Astrocyte (in vitro differentiated cells and primary cell): ENCODE data around the gene JMJD1C.

ENCODE experiments used
- CTCF ChIP-seq: IDR thresholded peaks from 2 replicates; pipeline ENCODE4 v1.5.1; 2011; ENCODE audit warnings: low read depth, mild to moderate bottlenecking, inconsistent platforms, low read length, moderate library complexity; ENCODE audit not compliant: insufficient read depth
- EZH2 ChIP-seq: IDR thresholded peaks from 2 replicates; pipeline ENCODE4 v1.6.1; 2012; ENCODE audit warnings: mild to moderate bottlenecking, low read length, inconsistent platforms; ENCODE audit not compliant: insufficient read depth

GRCh38 chr10:63369711-63370110 lies 96.1 kb downstream of the JMJD1C start:
- no peak for TF ChIP-seq CTCF
- no peak for TF ChIP-seq EZH2
